Subcutaneous abdominal adipose tissue (tissue), 5 donors: Measurements from ENCODE around the gene LSM4.
A peak's percentile ranks its signal among the peaks of the same experiment; 100 is the strongest.

ENCODE experiments used
- H3K27ac ChIP-seq: one replicate; pipeline ENCODE4 v1.7.0; 2013; ENCODE audit warnings: low read depth, mild to moderate bottlenecking, inconsistent platforms, low read length, moderate library complexity
- H3K27me3 ChIP-seq, 5 donors: one replicate each; pipeline ENCODE4 v1.7.0; 2013; ENCODE audit warnings: low read length in 5 of 5, inconsistent platforms in 1 of 5; ENCODE audit not compliant: control insufficient read depth in 5 of 5, insufficient read depth in 4 of 5
- H3K36me3 ChIP-seq, 5 donors: one replicate each; pipeline ENCODE4 v1.7.0; 2013; ENCODE audit warnings: low read length in 5 of 5; ENCODE audit not compliant: control insufficient read depth in 5 of 5, insufficient read depth in 5 of 5
- H3K4me1 ChIP-seq, 5 donors: one replicate each; pipeline ENCODE4 v1.7.0; 2013; ENCODE audit warnings: low read length in 5 of 5, mild to moderate bottlenecking in 3 of 5, moderate library complexity in 1 of 5; ENCODE audit not compliant: control insufficient read depth in 5 of 5, insufficient read depth in 5 of 5
- H3K4me3 ChIP-seq, 5 donors: one replicate each; pipeline ENCODE4 v1.7.0; 2013; ENCODE audit warnings: low read length in 5 of 5, low read depth in 1 of 5
- H3K9ac ChIP-seq, 5 donors: one replicate each; pipeline ENCODE4 v1.7.0; 2013; ENCODE audit warnings: low read length in 5 of 5, mild to moderate bottlenecking in 4 of 5, moderate library complexity in 3 of 5
- H3K9me3 ChIP-seq, 5 donors: one replicate each; pipeline ENCODE4 v1.7.0; 2013; ENCODE audit warnings: low read length in 5 of 5; ENCODE audit not compliant: control insufficient read depth in 5 of 5
- donor health status: healthy.
- donor health status: healthy.
- donor health status: healthy.
- donor health status: healthy.
- donor health status: healthy.

Gene LSM4

DNA sequence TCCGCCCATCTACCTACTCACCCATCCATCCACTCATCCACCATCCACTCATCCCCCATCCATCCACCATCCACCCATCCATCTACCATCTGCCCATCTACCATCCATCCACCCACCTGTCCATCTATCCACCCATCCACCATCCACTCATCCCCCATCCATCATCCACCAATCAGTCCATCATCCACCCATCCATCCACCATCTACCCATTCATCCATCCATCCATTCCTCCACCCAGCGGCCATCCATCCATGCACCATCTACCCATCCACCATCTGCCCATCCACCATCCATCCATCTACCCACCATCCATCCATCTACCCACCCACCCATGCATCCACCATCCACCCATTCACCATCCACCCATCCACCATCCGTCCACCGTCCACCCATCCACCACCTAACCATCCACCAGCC, 27.8 kb downstream of the LSM4 start:
- Histone ChIP-seq H3K27me3 (no peaks in the 10 kb centered on the region), H3K36me3 (no peaks in the 10 kb centered on the region), H3K4me3 (no peak overlapping the region), H3K9ac (no peak overlapping the region), H3K9me3 (no peaks in the 10 kb centered on the region), H3K27ac (no peak overlapping the region), H3K4me1 (peaks cover 2 to 38% (median 28%) of the 10 kb centered on the region in 5 donors)

DNA sequence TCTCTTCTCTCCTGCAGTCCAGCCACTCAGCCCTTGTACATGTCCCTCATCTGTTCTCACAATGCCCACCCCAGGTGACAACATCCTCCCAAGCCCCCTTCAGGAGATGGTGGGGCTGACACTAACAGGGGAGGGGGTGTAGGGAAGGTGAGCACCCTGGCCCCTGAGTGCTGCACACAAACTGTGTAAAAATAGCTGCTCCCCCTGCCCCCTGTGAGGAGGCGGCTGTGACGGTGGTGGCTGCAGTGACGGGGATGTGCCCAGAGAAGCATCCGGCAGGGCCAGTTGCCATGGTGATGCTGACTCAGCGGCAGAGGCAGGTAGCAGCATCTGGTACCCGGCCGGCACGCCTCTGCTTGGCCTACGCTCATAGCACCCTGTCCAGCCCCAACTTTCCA, 28.4 kb downstream of the LSM4 start:
- Histone ChIP-seq H3K36me3 (no peaks in the 10 kb centered on the region), H3K9me3 (no peaks in the 10 kb centered on the region), H3K27me3 (no peaks in the 10 kb centered on the region), H3K27ac (peak overlapping the region; percentile 95), H3K4me1 (peaks cover 2 to 42% (median 32%) of the 10 kb centered on the region in 5 donors), H3K4me3 (no peak overlapping the region), H3K9ac (no peak overlapping the region)

DNA sequence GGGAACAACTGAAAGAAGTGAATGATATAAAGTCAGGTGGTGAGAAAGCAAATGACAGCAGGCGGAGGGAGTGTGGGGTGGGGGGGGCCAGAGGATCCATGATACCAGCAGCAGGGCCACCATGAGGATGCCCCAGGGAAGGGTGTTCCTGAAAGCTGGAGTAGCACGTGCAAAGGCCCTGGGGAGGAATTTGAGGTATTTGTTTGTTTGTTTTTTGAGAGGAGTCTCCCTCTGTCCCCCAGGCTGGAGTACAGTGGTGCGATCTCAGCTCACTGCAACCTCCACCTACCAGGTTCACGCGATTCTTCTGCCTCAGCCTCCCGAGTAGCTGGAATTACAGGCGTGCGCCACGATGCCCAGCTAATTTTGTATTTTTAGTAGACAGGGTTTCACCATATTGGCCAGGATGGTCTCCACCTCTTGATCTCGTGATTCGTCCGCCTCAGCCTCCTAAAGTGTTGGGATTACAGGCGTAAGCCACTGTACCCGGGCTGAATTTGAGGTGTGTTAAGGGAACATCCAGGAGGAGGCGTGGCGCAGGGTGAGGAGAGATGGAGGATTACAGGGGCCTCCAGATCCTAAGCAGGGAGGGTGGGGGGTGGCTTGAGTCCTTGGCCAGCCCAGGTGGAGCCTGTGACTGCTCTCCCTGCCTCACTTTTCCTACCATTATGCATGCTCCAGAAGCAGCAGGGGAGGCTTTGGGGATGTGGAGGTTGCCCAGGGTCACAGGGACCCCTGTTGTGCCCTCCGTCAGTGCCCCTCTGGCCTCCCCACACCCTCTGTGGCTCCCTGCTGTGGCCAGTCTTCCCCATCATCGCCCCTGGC, 29.0 kb downstream of the LSM4 start:
- Histone ChIP-seq H3K27me3 (no peaks in the 10 kb centered on the region), H3K36me3 (no peaks in the 10 kb centered on the region), H3K4me1 (peaks cover 2 to 42% (median 32%) of the 10 kb centered on the region in 5 donors), H3K9me3 (no peaks in the 10 kb centered on the region), H3K27ac (peak overlapping the region; percentile 95), H3K9ac (peak overlapping the region in 1 of 5 donors; percentile 92), H3K4me3 (peak overlapping the region in 3 of 5 donors; percentile 63 to 85 (median 84))

DNA sequence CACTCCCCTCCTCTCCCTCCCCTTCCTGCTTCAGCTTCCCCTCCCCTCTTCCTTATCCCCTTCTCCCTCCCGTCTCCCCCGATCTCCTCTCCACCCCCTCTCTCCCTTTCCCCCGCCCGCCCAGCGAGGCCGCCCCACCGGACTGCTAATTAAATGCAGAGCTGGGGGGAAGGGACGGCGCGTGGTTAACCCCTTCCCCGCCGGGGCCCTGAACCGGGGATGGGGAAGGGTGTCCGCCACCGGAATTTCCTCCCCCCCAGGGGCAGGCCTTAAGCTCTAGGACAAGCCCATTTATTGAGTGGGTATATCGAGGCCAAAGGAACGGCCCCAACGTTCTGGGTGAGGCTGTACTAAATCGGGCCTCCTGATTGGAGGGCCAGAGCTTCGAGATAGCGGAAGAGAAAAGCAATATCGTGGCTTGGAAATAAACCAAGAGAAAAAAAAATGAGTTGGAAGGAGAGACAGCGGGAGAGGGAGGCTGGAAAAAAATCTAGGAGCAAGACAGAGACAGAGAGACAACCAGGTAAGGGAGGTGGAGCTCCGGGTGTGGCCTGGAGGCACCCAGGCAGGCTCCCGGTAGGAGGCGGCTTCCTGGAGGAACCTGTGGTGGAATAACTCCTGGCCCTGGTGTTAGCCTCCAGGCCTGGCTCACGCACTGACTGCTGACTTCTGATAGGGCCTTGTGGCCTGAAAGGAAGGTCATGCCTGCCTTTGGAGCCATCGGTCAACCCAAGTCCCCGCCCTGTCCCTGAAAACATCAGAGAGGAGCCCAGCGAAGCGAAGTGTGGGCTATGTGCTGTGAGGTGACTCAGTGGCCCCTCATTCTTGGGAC, 29.9 kb downstream of the LSM4 start:
- peak overlapping the region; percentile 68 to 92 (median 84) for H3K9ac ChIP-seq
- H3K36me3 ChIP-seq, result no peaks in the 10 kb centered on the region
- no peaks in the 10 kb centered on the region for H3K9me3 ChIP-seq
- peak overlapping the region; percentile 95 for H3K27ac ChIP-seq
- H3K27me3 ChIP-seq, result no peaks in the 10 kb centered on the region
- H3K4me1 ChIP-seq, result peaks cover 2 to 42% (median 32%) of the 10 kb centered on the region in 5 donors
- peak overlapping the region; percentile 83 to 90 (median 85) for H3K4me3 ChIP-seq

DNA sequence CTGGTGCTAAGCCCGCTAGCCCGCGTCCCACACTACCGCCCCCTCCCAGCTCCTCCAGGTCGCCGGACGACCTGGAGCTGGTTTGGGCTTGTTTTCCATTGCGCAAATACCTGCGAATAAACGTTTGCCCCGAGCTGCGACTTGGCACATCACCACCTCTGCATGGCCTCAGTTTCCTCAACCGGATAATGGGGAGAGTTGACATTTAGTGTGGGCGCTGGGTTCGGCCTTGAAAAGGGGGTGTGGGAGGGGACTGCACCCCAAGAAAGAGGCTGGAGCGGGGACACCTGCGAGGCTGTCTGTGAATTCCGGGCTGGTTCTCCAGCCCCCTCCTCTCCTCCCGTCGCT, 30.4 kb downstream of the LSM4 start:
- no peaks in the 10 kb centered on the region for H3K27me3 ChIP-seq
- no peaks in the 10 kb centered on the region for H3K36me3 ChIP-seq
- peak overlapping the region; percentile 95 for H3K27ac ChIP-seq
- H3K9ac ChIP-seq, result peak overlapping the region; percentile 68 to 92 (median 84)
- no peaks in the 10 kb centered on the region for H3K9me3 ChIP-seq
- H3K4me3 ChIP-seq, result peak overlapping the region; percentile 83 to 90 (median 85)
- H3K4me1 ChIP-seq, result peaks cover 2 to 42% (median 32%) of the 10 kb centered on the region in 5 donors

DNA sequence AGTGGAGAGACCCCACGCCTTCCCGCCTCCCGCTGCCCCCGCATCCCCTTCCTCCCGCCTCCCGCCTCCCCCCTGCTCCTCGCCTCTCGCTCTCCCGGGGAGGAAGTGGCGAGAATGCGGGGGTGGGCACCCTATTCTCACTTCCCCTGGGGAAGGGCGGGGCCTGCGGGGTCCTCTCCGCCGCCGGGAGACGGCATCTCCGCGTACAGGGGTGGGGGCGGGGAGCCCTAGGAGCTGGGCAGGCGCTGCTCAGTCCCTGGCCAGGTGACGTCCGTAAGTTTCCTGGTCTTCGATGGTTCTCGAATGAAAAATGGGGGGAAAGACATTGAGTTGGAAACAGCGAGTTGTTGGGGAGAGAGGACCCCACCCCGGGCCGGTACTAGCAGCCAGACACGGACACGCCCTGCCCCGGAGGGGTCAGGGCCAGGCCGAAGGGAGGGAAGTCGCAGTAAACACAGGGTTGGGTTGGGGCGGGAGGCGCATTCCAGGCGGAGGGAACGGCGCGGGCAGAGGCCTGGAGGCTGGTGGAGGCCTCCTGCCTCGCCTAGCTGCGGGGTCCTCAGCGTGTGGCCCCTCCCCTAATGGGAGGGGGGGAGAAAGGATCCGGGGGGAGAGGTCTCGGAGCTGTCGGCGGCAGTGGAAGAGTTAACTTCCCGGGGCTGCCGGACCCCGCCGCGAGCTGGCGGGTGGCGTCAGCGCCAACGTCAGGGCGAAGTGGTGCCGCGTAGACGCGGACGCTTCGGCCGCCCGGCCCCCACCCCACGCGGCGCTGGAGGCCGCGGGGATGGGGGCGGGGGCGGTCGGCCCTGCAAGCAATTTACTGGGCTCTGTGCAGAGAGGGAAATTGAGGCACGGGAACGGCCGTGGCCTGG, 31.1 kb downstream of the LSM4 start:
- Histone ChIP-seq H3K9ac (peak overlapping the region; percentile 73 to 92 (median 84)), H3K36me3 (no peaks in the 10 kb centered on the region), H3K27me3 (no peaks in the 10 kb centered on the region), H3K4me1 (peaks cover 2 to 42% (median 30%) of the 10 kb centered on the region in 5 donors), H3K4me3 (peak overlapping the region; percentile 83 to 90 (median 85)), H3K27ac (peak overlapping the region; percentile 95), H3K9me3 (no peaks in the 10 kb centered on the region)

DNA sequence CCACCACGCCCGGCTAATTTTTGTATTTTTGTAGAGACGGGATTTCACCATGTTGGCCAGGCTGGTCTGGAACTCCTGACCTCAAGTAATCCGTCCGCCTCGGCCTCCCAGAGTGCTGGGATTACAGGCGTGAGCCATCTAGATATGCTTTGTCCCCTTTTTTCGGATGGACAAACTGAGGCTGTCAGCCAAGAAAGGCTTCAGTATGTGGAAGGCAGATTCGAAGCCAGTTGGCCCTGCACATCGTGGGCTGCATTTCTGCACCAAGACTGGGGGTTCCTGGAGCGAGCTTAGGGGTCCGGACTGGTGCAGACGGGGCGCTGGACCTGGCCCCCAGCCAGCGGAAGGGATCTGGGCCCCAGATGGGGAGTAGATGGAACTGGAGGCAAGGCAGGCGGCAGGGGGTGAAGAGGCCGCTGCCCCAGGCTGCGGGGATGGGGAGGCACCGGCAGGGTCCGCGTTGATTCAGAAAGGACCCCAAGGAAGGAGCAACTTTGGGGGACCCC, 31.8 kb downstream of the LSM4 start:
- no peaks in the 10 kb centered on the region for H3K36me3 ChIP-seq
- H3K27ac ChIP-seq, result peak overlapping the region; percentile 95
- peak overlapping the region in 4 of 5 donors; percentile 83 to 85 (median 84) for H3K4me3 ChIP-seq
- no peaks in the 10 kb centered on the region for H3K27me3 ChIP-seq
- H3K9ac ChIP-seq, result peak overlapping the region in 3 of 5 donors; percentile 26 to 56 (median 43)
- peaks cover 2 to 42% (median 32%) of the 10 kb centered on the region in 5 donors for H3K4me1 ChIP-seq
- H3K9me3 ChIP-seq, result no peaks in the 10 kb centered on the region

DNA sequence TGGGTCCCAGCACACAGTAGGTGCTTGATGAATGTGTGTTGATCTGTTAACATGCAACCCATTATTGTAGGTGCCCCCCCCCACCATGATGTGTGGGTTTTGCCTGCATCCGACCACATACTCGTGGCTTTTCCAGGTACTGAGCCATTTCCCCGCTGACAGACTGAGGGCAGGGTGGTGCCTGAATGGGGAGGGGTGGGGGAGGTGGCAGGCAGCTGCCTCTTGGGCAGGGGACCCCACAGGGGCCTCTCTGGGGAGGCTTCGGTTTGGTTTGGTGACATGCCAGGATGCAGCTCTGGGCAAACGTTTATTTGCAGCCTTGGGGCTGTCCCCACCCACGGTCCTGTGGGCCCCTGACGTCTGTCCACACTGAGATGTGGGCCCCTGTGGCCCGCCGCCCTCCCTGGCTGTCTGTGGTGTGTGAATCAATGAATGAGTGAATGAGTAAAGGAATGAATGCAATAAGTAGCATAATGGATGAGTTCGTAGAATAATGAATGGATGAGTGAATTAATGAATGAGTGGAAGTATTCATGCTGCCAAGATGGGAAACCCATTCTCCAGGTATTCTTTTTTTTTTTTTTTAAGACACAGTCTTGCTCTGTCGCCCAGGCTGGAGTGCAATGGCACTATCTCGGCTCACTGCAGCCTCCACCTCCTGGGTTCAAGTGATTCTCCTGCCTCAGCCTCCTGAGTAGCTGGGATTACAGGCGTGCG, 32.4 kb downstream of the LSM4 start:
- Histone ChIP-seq H3K4me1 (peaks cover 2 to 42% (median 32%) of the 10 kb centered on the region in 5 donors), H3K9me3 (no peaks in the 10 kb centered on the region), H3K27ac (peak overlapping the region; percentile 95), H3K36me3 (no peaks in the 10 kb centered on the region), H3K9ac (no peak overlapping the region), H3K27me3 (no peaks in the 10 kb centered on the region), H3K4me3 (no peak overlapping the region)
